ENCODE data around the gene CIDEA. TPM values are rescaled to one million over a fixed set of nuclear protein-coding genes. Genes with fewer than 3 reads are reported as not detected.
A peak's percentile ranks its signal among the peaks of the same experiment; 100 is the strongest.

CIDEA gene
- total RNA-seq, 3 donors from 2014 or later: 32.4 to 461 (median 68.6) TPM

GRCh38 chr18:12315911-12316310 is 61.8 kb downstream of the CIDEA start:
- no peak for TF ChIP-seq POLR2A (IDR thresholded peaks at IDR 0.05)
- H3K36me3 ChIP-seq: no peaks in the 10 kb centered on the region
- H3K27me3 ChIP-seq: no peaks in the 10 kb centered on the region
- H3K27ac ChIP-seq: peak overlapping the region; percentile 14 to 63
- DNase-seq (ENCODE audit: low spot score in 2 of 2): no peak
- peaks cover 0 to 8% of the 10 kb centered on the region in 2 donors for H3K9me3 ChIP-seq
- intact Hi-C loops (cut with DNase I; ENCODE audit: low total_unique reads): no loop called here
- no peak overlapping the region for H3K4me3 ChIP-seq
- no peaks in the 10 kb centered on the region for H3K4me1 ChIP-seq

- Histone ChIP-seq H3K27ac (peak overlapping the region; percentile 58 to 70), H3K36me3 (no peaks in the 10 kb centered on the region), H3K27me3 (no peaks in the 10 kb centered on the region), H3K4me3 (no peak overlapping the region), H3K9me3 (no peaks in the 10 kb centered on the region), H3K4me1 (no peaks in the 10 kb centered on the region)
- DNase-seq (ENCODE audit: low spot score in 2 of 2): no peak
- TF ChIP-seq POLR2A (IDR thresholded peaks at IDR 0.05) (no peak), POLR2AphosphoS5 (IDR thresholded peaks at IDR 0.05) (no peak), CTCF (IDR thresholded peaks at IDR 0.05) (no peak)
- intact Hi-C loops (cut with DNase I; ENCODE audit: low total_unique reads): no loop called here
Measured at GRCh38 chr18:12317664-12318333, 63.6 kb downstream of the CIDEA start.

GRCh38 chr18:12318334-12318697 is 64.2 kb downstream of the CIDEA start:
- peak overlapping the region; percentile 58 to 70 for H3K27ac ChIP-seq
- H3K4me1 ChIP-seq: no peaks in the 10 kb centered on the region
- H3K36me3 ChIP-seq: no peaks in the 10 kb centered on the region
- H3K27me3 ChIP-seq: no peaks in the 10 kb centered on the region
- no peaks in the 10 kb centered on the region for H3K9me3 ChIP-seq
- intact Hi-C loops (cut with DNase I; ENCODE audit: low total_unique reads): no loop called here
- no peak overlapping the region for H3K4me3 ChIP-seq
- TF ChIP-seq CTCF (IDR thresholded peaks at IDR 0.05) (no peak), POLR2A (IDR thresholded peaks at IDR 0.05) (no peak), POLR2AphosphoS5 (IDR thresholded peaks at IDR 0.05) (no peak)
- DNase-seq (ENCODE audit: low spot score in 2 of 2): no peak

GRCh38 chr18:12318857-12319256 is 64.7 kb downstream of the CIDEA start:
- H3K36me3 ChIP-seq: no peaks in the 10 kb centered on the region
- no peaks in the 10 kb centered on the region for H3K27me3 ChIP-seq
- H3K4me3 ChIP-seq: no peak overlapping the region
- no peak overlapping the region for H3K27ac ChIP-seq
- intact Hi-C loops (cut with DNase I; ENCODE audit: low total_unique reads): no loop called here
- no peaks in the 10 kb centered on the region for H3K4me1 ChIP-seq
- no peak for DNase-seq (ENCODE audit: low spot score in 2 of 2)
- no peaks in the 10 kb centered on the region for H3K9me3 ChIP-seq
- TF ChIP-seq CTCF (IDR thresholded peaks at IDR 0.05) (no peak), POLR2A (IDR thresholded peaks at IDR 0.05) (no peak), POLR2AphosphoS5 (IDR thresholded peaks at IDR 0.05) (no peak)

- no peak overlapping the region for H3K4me3 ChIP-seq
- no peaks in the 10 kb centered on the region for H3K27me3 ChIP-seq
- intact Hi-C loops (cut with DNase I; ENCODE audit: low total_unique reads): no loop called here
- H3K36me3 ChIP-seq: peaks cover 11% of the 10 kb centered on the region
- no peak for TF ChIP-seq POLR2A (IDR thresholded peaks at IDR 0.05)
- TF ChIP-seq CTCF (IDR thresholded peaks at IDR 0.05): no peak
- TF ChIP-seq POLR2AphosphoS5 (IDR thresholded peaks at IDR 0.05): no peak
- no peak for DNase-seq (ENCODE audit: low spot score in 2 of 2)
- peak overlapping the region in 1 of 2 donors; percentile 19 for H3K27ac ChIP-seq
- H3K9me3 ChIP-seq: no peaks in the 10 kb centered on the region
- H3K4me1 ChIP-seq: no peaks in the 10 kb centered on the region
Measured at GRCh38 chr18:12321333-12321732, 67.2 kb downstream of the CIDEA start.

All from breast epithelium (tissue), 4 donors.